GM19372 (cell line): ENCODE data around the gene ZNF658.
"Not testable (repeated sequence)": the region's sequence is repeated elsewhere in the genome, so short reads cannot be mapped to it uniquely, and the experiment has no call there.

ENCODE experiments used
- ATAC-seq: cut with Tn5 transposase; IDR thresholded peaks from one replicate; pipeline ENCODE4 v1.9.1; 2021; ENCODE audit warnings: mild to moderate bottlenecking, low read depth, moderate library complexity; ENCODE audit not compliant: unreplicated experiment

The ZNF658 gene

GRCh38 chr9:66900490-66901131 lies at the start of gene ZNF658:
Gene ZNF658 (plus strand): TSS chr9:66900725. CDS start chr9:66903562, 2,837 bp downstream.
- ATAC-seq = peak; percentile 96

- ATAC-seq = not testable (repeated sequence)
Observed at GRCh38 chr9:66861732-66862131, 38.8 kb upstream of the ZNF658 start.

- ATAC-seq = not testable (repeated sequence)
Observed at GRCh38 chr9:66868660-66869059, 31.9 kb upstream of the ZNF658 start.

GRCh38 chr9:66880605-66881004 lies 19.9 kb upstream of the ZNF658 start:
- ATAC-seq = not testable (repeated sequence)

- not testable (repeated sequence) for ATAC-seq
Observed at GRCh38 chr9:66881847-66882246, 18.7 kb upstream of the ZNF658 start.

- ATAC-seq = peak; percentile 93
Observed at GRCh38 chr9:66890334-66890733, 10.2 kb upstream of the ZNF658 start.

- ATAC-seq = peak; percentile 21
Observed at GRCh38 chr9:66901141-66901540, 616 bp downstream of the ZNF658 start.

GRCh38 chr9:66909560-66909959 lies 9.0 kb downstream of the ZNF658 start:
- not testable (repeated sequence) for ATAC-seq

- not testable (repeated sequence) for ATAC-seq
Observed at GRCh38 chr9:66920072-66920471, 19.5 kb downstream of the ZNF658 start.

- not testable (repeated sequence) for ATAC-seq
Observed at GRCh38 chr9:66936194-66936870, 35.8 kb downstream of the ZNF658 start.

- not testable (repeated sequence) for ATAC-seq
Observed at GRCh38 chr9:66937662-66938061, 37.1 kb downstream of the ZNF658 start.

GRCh38 chr9:66938322-66938721 lies 37.8 kb downstream of the ZNF658 start:
- ATAC-seq = not testable (repeated sequence)

GRCh38 chr9:66939878-66940830 lies 39.6 kb downstream of the ZNF658 start:
- ATAC-seq = not testable (repeated sequence)

- ATAC-seq = not testable (repeated sequence)
Observed at GRCh38 chr9:66942400-66943155, 42.1 kb downstream of the ZNF658 start.

GRCh38 chr9:66952576-66952975 lies 52.1 kb downstream of the ZNF658 start:
- ATAC-seq = not testable (repeated sequence)
